HG03520 (cell line): ENCODE measurements around the gene TIAL1.
"Not testable (repeated sequence)": the region's sequence is repeated elsewhere in the genome, so short reads cannot be mapped to it uniquely, and the experiment has no call there.

Experiments used
- ATAC-seq: cut with Tn5 transposase; IDR thresholded peaks from one replicate; pipeline ENCODE4 v1.9.1; 2021; ENCODE audit warnings: mild to moderate bottlenecking, moderate library complexity; ENCODE audit not compliant: unreplicated experiment

Gene TIAL1

GRCh38 chr10:119614686-119615085 lies 17.9 kb upstream of the TIAL1 start:
- ATAC-seq = no peak

GRCh38 chr10:119613741-119614140 lies 17.0 kb upstream of the TIAL1 start:
- no peak for ATAC-seq

- ATAC-seq = no peak
Measured at GRCh38 chr10:119611433-119611832, 14.7 kb upstream of the TIAL1 start.

- ATAC-seq = no peak
Measured at GRCh38 chr10:119609516-119609915, 12.8 kb upstream of the TIAL1 start.

GRCh38 chr10:119608316-119609155 lies 11.8 kb upstream of the TIAL1 start:
- ATAC-seq = no peak

GRCh38 chr10:119604468-119604867 lies 7.7 kb upstream of the TIAL1 start:
- ATAC-seq = no peak

- ATAC-seq = no peak
Measured at GRCh38 chr10:119602241-119603095, 5.7 kb upstream of the TIAL1 start.

- no peak for ATAC-seq
Measured at GRCh38 chr10:119598397-119598796, 1.6 kb upstream of the TIAL1 start.

- peak; percentile 26 for ATAC-seq
Measured at GRCh38 chr10:119597405-119598186, 832 bp upstream of the TIAL1 start.

- no peak for ATAC-seq
Measured at GRCh38 chr10:119595676-119596515, 868 bp downstream of the TIAL1 start.

GRCh38 chr10:119595134-119595675 lies 1.6 kb downstream of the TIAL1 start:
- no peak for ATAC-seq

GRCh38 chr10:119588071-119588470 lies 8.7 kb downstream of the TIAL1 start:
- ATAC-seq = no peak

- ATAC-seq = no peak
Measured at GRCh38 chr10:119578355-119578754, 18.4 kb downstream of the TIAL1 start.

GRCh38 chr10:119575991-119576390 lies 20.8 kb downstream of the TIAL1 start:
- ATAC-seq = no peak

GRCh38 chr10:119575506-119575905 lies 21.3 kb downstream of the TIAL1 start:
- ATAC-seq = no peak

GRCh38 chr10:119567978-119568377 lies 28.8 kb downstream of the TIAL1 start:
- no peak for ATAC-seq

GRCh38 chr10:119562097-119562496 lies 34.7 kb downstream of the TIAL1 start:
- ATAC-seq = no peak

GRCh38 chr10:119559511-119559910 lies 37.3 kb downstream of the TIAL1 start:
- ATAC-seq = not testable (repeated sequence)

- ATAC-seq = not testable (repeated sequence)
Measured at GRCh38 chr10:119556081-119556480, 40.7 kb downstream of the TIAL1 start.
